GM12873 (cell line): Measurements from ENCODE around the gene IFT80.

Experiments used
- CTCF ChIP-seq: IDR thresholded peaks from 2 replicates; pipeline ENCODE4 v1.5.1; 2012; ENCODE audit warnings: low read depth, mild to moderate bottlenecking, moderate library complexity, low read length, control low read depth; ENCODE audit not compliant: insufficient read depth; ENCODE audit errors: missing control alignments

Gene IFT80

GRCh38 chr3:160384639-160385318 is 14.2 kb downstream of the IFT80 start:
- TF ChIP-seq CTCF = no peak

GRCh38 chr3:160381470-160381869 is 17.6 kb downstream of the IFT80 start:
- TF ChIP-seq CTCF = no peak

GRCh38 chr3:160379628-160380214 is 19.3 kb downstream of the IFT80 start:
- TF ChIP-seq CTCF = no peak

- no peak for TF ChIP-seq CTCF
Measured at GRCh38 chr3:160378331-160379109, 20.5 kb downstream of the IFT80 start.

- TF ChIP-seq CTCF = no peak
Measured at GRCh38 chr3:160376681-160377080, 22.3 kb downstream of the IFT80 start.

- no peak for TF ChIP-seq CTCF
Measured at GRCh38 chr3:160374925-160375324, 24.1 kb downstream of the IFT80 start.

- TF ChIP-seq CTCF = no peak
Measured at GRCh38 chr3:160374472-160374871, 24.6 kb downstream of the IFT80 start.
